G401 (cell line): Measurements from ENCODE around the gene OTUD3. TPM values are rescaled to one million over a fixed set of nuclear protein-coding genes. Genes with fewer than 3 reads are reported as not detected.
"Not testable (repeated sequence)": the region's sequence is repeated elsewhere in the genome, so short reads cannot be mapped to it uniquely, and the experiment has no call there.

Source experiments
- DNase-seq: peaks from one replicate; pipeline ENCODE4 v3.0.0-alpha.2; 2015; ENCODE audit warnings: low spot score
- in situ Hi-C: cut with HindIII; loops from 2 replicates; pipeline ENCODE4 v1.10.0; 2016; ENCODE audit warnings: low sequenced_read_pairs, mixed read lengths
- total RNA-seq: library from RNA; depleted of rRNA; stranded (reverse); fragments of >200 nt; shearing (Covaris generic); gene quantifications from 2 replicates; pipeline ENCODE4 v1.2.3, GENCODE V29; 2014

OTUD3 gene
- total RNA-seq, 1 experiment from 2014 or later, result 8.8 TPM

DNA sequence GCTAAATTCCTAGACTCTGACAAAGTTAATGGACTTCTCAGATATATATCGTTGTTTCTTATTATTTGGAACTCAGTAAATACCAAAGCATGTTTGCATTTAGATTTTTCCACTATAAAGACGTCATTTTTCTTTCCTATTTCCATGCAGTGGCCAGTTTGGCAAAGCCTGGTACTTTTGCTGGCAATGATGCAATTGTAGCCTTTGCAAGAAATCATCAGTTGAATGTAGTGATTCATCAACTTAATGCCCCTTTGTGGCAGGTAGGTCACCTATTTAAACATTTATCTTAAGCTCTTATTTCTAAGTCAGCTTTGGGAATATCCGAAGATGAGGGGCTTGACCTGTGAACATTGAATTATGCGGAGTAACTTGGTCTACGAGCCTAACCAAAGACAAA, 12.0 kb downstream of the OTUD3 start:
- in situ Hi-C loops, result no loop called here
- no peak for DNase-seq

GRCh38 chr1:19901653-19902052, 19.5 kb downstream of the OTUD3 start:
- no peak for DNase-seq
- in situ Hi-C loops, result no loop called here

- no peak for DNase-seq
- in situ Hi-C loops, result no loop called here
Measured at GRCh38 chr1:19903621-19904020, 21.4 kb downstream of the OTUD3 start.

DNA sequence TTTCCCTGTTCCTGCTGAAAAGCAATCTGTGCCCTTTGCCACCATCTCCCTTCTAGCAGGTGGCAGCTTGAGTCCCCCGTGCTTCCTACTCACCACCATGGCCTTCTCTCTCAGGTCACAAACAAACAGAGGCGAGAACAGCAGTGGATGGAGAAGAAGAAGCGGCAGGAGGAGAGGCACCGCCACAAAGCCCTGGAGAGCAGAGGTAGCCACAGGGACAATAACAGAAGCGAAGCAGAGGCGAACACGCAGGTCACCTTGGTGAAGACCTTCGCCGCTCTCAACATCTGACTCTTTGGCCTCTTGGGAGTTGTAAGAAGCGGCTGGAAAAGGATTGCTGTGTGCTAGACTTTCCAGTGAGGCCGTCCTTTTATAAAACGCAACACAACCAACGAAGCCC, 25.3 kb downstream of the OTUD3 start:
- no peak for DNase-seq
- in situ Hi-C loops, result no loop called here

GRCh38 chr1:19909392-19909791, 27.2 kb downstream of the OTUD3 start:
- DNase-seq, result no peak
- in situ Hi-C loops, result no loop called here

DNA sequence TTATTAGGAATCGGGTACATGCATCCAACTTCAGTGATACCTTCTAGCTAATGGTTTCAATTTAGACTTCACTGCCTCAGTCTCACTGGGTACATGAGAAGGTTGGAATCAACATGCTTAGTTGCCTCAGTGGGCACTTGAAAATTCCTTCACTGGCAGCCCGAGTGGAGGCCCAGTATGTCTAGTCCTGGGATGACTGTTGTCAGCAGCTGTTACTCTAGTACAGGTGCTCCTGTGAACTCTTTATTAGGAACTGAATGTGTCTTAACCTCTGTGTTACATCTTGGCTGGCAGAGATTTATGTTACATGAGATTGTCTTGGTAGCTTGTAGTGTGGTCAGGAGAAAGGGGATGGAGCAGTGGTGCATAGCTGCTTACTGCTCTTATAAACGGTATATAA, 27.8 kb downstream of the OTUD3 start:
- in situ Hi-C loops, result no loop called here
- no peak for DNase-seq

DNA sequence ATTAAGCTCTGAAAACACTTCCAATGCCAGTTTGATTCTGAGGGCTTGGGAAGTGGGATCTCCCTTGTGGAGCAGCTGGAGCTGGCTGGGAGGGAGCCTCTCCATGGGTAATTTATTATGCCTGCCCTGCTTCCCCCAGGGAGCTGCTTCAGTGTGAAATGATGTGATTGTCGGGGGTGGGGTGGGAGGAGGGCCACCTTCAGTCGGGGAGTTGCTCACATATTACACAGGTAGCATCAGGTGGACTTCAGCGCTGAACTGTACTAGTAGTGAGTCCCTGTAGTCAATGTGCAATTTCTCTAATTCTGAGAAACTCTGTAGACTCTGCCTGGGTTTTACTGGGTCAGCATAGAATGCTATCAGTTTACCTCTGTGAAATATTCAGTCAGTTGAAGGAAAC, 28.5 kb downstream of the OTUD3 start:
- no peak for DNase-seq
- in situ Hi-C loops, result no loop called here

DNA sequence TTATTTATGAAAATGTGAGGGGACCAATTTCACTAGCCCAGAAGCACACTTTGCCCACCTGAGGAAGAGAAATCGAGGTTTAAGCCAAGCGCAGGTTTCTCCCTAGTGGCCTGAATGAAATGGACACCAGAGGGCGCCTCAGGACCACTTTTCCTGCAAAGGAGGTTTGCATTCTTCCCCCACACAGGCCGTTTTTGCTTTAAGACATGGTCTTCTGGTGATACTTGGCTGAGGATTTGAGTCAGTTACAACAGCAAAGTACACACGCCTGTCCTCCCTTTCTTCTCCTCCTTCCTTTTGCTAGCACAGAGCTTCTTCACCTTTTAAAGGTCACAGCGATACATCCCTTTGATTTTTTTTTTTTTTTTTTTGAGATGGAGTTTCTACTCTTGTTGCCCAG, 35.9 kb downstream of the OTUD3 start:
- in situ Hi-C loops, result no loop called here
- DNase-seq, result peak; percentile 87

DNA sequence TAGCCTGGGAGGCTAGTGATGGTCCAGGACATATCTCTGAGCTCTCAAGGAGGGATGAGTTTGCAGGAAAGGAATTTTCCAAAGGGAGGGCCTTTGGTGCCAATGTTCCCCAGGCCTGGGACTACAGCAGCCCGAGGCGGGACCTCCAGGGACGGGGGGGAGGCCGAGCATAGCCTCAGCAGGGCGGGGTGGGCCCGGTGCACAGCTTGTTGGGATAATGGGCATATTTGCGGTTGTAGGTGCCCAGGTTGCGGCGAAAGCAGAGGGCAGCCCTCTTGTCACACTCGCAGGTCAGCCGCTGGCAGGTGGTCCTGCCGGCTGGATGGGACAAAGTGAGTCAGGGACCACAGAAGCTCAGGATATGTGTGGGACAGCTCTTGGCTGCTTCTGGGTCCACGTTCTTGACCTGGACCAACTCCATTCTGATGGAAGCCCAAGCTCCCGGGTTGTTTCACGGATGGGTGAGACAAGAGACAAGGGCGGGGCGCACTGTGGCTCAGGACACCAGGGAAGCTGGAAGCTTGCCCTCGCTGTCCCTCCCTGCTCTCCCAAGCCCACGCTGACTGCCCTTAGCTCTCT, 38.0 kb downstream of the OTUD3 start:
- in situ Hi-C loops, result no loop called here
- no peak for DNase-seq

DNA sequence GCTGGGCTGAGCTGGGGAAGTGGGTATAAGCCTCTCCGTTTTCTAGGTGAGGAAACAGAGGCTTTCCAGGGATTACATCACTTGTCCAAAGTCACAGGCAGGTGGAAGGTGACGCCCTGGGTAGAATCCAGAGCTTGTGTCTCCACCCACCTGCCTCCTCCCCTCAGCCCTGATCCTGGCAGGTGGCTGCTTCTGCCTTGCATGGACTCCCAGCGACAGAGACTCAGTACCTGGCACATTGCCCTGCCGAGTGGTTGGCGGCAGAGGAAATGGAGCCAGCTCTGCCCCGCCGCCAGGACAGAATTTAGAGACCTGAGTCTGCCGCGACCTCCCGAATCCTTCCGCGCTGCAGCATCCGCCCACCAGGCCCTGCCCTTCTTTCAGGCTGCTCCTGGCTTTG, 39.1 kb downstream of the OTUD3 start:
- in situ Hi-C loops, result no loop called here
- peak; percentile 67 for DNase-seq

GRCh38 chr1:19922015-19922688, 40.0 kb downstream of the OTUD3 start:
- no peak for DNase-seq
- in situ Hi-C loops, result no loop called here

- in situ Hi-C loops, result no loop called here
- no peak for DNase-seq
Measured at GRCh38 chr1:19923137-19923952, 41.1 kb downstream of the OTUD3 start, which contains the start of gene PLA2G2E. Gene PLA2G2E (minus strand): TSS chr1:19923617. CDS start chr1:19923559, 58 bp downstream.

DNA sequence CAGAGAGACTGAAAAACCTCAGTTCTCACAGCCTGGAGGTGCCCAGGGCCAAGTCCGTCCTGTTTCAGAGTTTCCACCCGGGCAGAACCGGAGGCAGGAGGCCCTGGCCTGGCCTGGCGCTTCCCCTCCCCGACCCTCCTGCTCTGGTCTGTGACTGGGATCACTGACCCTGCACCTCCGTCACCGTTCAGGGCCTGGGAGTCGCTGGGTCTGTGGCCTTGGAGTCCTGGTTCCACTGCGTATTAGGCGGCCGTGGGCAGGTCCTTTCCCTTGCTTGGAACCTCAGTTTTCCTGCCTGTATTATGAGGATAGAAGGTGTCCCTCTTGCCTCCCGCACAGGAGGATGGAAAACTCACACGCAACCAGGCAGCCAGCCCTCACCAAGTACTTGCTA, 41.8 kb downstream of the OTUD3 start:
- in situ Hi-C loops, result no loop called here
- DNase-seq, result no peak

GRCh38 chr1:19925342-19926070, 43.3 kb downstream of the OTUD3 start:
- no peak for DNase-seq
- in situ Hi-C loops, result no loop called here

GRCh38 chr1:19926296-19927129, 44.3 kb downstream of the OTUD3 start:
- in situ Hi-C loops, result no loop called here
- no peak for DNase-seq

- DNase-seq, in situ Hi-C loops: not testable (repeated sequence)
Measured at GRCh38 chr1:19927130-19927421, 44.9 kb downstream of the OTUD3 start.

DNA sequence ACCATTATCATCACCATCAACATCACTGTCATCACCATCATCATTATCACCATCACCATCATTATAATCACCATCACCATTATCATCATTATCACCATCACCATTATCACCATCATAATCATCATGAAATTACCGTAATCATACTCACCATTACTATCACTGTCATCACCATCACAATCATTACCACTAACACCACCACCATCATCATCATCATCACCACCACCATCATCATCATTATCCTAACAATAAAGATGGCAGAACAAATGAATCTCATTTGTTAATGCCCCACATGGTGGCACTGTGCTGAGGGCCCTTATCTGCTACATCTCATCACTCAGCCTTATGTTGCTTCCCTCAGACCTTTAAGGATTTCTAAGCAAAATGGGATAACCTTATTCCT, 50.7 kb downstream of the OTUD3 start:
- in situ Hi-C loops, result no loop called here

GRCh38 chr1:19934336-19934735, 52.1 kb downstream of the OTUD3 start:
- in situ Hi-C loops, result no loop called here
- DNase-seq, result no peak

More for the DNA sequence above, 50.7 kb downstream of the OTUD3 start:
- DNase-seq, result no peak
